Stimulated activated naive B cell treated with anti-CD40 and anti-IgM and Interleukin-4, amounts not matched to agents 10 μg/mL and 1 μg/mL and 100 μg/mL, for 72 hours (primary cell): ENCODE data around the gene PPP2R5D.
A peak's percentile ranks its signal among the peaks of the same experiment; 100 is the strongest.

Source experiments
- ATAC-seq, 2 donors: fragments of 150-1000 bp; cut with Tn5 transposase; replicated peaks; 2 replicates each; pipeline ENCODE4 v1.10.0; 2021; ENCODE audit warnings: moderate library complexity in 1 of 2
- DNase-seq: peaks from one replicate; pipeline ENCODE4 v3.0.0; 2021
- H3K27ac Mint-ChIP-seq: one replicate; pipeline ENCODE4 v1.8.0; 2022; ENCODE audit warnings: mild to moderate bottlenecking, mixed read lengths
- H3K27me3 Mint-ChIP-seq, 2 donors: one replicate each; pipeline ENCODE4 v1.8.0; 2022; ENCODE audit warnings: mixed read lengths in 2 of 2
- H3K36me3 Mint-ChIP-seq, 2 donors: one replicate each; pipeline ENCODE4 v1.8.0; 2022; ENCODE audit warnings: mixed read lengths in 2 of 2, mild to moderate bottlenecking in 1 of 2
- H3K4me1 Mint-ChIP-seq, 2 donors: one replicate each; pipeline ENCODE4 v1.8.0; 2022; ENCODE audit warnings: mixed read lengths in 2 of 2, mild to moderate bottlenecking in 1 of 2
- H3K4me3 Mint-ChIP-seq, 2 donors: one replicate each; pipeline ENCODE4 v1.8.0; 2022; ENCODE audit warnings: mild to moderate bottlenecking in 2 of 2, mixed read lengths in 2 of 2, moderate library complexity in 1 of 2
- H3K9me3 Mint-ChIP-seq, 2 donors: one replicate each; pipeline ENCODE4 v1.8.0; 2022; ENCODE audit warnings: mixed read lengths in 2 of 2, mild to moderate bottlenecking in 1 of 2

The PPP2R5D gene

DNA sequence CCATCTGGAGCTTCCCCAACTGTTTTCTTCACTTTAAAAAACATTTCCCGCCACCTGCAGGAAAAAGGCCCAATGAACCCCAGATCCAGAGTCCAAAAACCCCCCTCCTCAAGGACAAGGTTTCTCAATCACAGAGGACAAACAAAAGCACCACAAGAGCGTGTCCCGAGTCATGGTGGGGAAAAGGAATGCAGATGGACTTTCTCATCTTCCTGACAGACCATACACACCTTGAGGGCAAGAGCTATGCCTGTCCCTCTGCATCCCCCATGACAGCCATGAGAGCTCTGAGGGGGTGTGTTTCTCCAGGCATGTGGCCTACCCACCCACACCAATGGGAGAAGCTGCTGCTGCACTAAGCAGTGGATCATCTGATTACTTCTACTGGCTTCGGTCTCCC lies 14.4 kb upstream of the PPP2R5D start:
- no peak for DNase-seq
- H3K36me3 Mint-ChIP-seq: peaks cover 47 to 69% of the 10 kb centered on the region in 2 donors
- no peak for ATAC-seq
- no peaks in the 10 kb centered on the region for H3K9me3 Mint-ChIP-seq
- H3K4me3 Mint-ChIP-seq: no peak overlapping the region
- peaks cover 17 to 25% of the 10 kb centered on the region in 2 donors for H3K4me1 Mint-ChIP-seq
- H3K27ac Mint-ChIP-seq: no peak overlapping the region
- no peaks in the 10 kb centered on the region for H3K27me3 Mint-ChIP-seq

DNA sequence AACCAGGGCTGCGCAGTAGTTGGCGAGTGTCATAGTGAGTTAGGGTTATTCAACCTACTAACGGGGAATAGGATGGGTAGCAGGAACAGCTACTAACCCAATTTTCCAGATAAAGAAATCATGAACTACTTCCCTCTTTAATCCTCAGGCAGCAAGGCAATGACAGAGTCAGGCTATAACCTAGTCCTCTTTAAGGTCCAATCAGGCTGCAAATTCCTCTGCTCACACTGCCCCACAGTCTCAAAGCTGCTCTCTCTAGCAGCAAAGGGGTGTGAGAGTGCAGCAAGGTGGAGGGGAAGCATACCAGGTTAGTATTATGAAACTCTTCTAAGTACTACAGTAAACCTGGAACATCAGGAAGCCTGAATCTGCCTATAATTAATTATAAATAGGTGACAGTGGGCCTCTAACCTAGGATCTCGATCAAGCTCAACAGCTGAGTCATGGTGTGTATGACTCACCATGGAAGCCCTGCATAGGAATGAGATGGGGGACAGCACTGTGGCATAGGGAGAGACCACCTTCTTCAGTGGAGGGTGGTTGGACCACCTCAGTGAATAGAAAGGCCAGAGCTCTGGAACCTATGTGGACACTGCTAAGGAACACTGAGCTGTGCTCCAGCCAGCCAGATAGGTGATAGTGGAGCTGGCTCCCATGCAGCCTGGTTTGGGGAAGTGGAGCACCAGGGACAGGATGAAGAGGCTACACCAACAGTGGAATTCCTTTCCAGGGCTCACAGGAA lies 13.3 kb upstream of the PPP2R5D start:
- H3K9me3 Mint-ChIP-seq: no peaks in the 10 kb centered on the region
- peak; percentile 53 to 57 for ATAC-seq
- H3K27me3 Mint-ChIP-seq: no peaks in the 10 kb centered on the region
- H3K36me3 Mint-ChIP-seq: peaks cover 41 to 64% of the 10 kb centered on the region in 2 donors
- H3K4me3 Mint-ChIP-seq: peak overlapping the region in 1 of 2 donors; percentile 43
- H3K27ac Mint-ChIP-seq: peak overlapping the region; percentile 80
- DNase-seq: no peak
- H3K4me1 Mint-ChIP-seq: peaks cover 19 to 33% of the 10 kb centered on the region in 2 donors

DNA sequence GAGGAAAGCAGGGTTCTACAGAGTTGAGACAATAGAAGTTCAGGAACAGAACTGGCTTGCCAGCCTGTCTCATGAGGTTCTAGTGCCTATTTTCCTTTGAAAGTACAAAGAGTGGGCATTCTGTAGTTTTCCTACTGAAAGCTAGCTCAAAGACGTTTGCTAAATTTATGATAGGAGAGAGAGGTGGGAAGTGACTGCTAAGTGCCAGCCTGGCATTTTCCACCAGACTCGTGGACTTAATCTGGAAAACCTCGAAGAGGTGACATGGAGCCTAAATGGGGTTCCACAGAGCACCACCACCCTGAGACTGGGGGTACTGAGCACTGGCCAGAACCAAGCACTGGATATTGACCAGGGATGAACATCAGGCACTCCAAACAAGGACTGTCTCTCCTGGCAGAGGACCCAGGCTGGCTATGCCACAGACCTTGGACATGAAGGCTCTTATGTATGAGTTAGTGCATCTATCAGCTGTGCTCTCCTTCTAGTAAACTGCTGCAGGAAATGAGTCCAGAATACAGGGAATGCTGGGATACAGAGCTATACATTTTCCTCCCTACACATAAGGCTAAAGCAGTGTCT lies 12.5 kb upstream of the PPP2R5D start:
- no peaks in the 10 kb centered on the region for H3K9me3 Mint-ChIP-seq
- H3K27me3 Mint-ChIP-seq: no peaks in the 10 kb centered on the region
- H3K4me1 Mint-ChIP-seq: peaks cover 18 to 40% of the 10 kb centered on the region in 2 donors
- DNase-seq: no peak
- H3K4me3 Mint-ChIP-seq: peak overlapping the region in 1 of 2 donors; percentile 43
- H3K36me3 Mint-ChIP-seq: peaks cover 44 to 64% of the 10 kb centered on the region in 2 donors
- no peak for ATAC-seq
- H3K27ac Mint-ChIP-seq: peak overlapping the region; percentile 21

DNA sequence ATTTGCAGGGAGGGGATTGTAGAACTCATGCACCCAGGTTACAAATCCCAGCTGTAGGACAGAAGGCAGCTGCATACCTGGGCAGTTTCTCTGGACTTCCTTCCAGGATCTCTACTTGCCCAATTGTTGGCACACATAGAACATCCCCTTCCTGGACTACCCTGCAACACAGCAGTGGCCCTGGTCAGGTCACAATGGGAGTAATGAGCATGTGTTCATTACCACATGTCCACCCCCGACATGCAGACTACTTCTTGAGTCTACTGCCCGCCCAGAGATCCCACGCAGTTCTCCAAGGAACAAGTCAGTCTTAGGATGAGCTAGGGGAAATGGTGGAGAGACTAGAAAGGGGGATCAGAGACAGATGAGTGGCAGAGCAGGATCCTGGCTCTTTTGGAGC lies 10.4 kb upstream of the PPP2R5D start:
- Mint-ChIP-seq H3K4me3 (no peak overlapping the region), H3K27me3 (no peaks in the 10 kb centered on the region)

DNA sequence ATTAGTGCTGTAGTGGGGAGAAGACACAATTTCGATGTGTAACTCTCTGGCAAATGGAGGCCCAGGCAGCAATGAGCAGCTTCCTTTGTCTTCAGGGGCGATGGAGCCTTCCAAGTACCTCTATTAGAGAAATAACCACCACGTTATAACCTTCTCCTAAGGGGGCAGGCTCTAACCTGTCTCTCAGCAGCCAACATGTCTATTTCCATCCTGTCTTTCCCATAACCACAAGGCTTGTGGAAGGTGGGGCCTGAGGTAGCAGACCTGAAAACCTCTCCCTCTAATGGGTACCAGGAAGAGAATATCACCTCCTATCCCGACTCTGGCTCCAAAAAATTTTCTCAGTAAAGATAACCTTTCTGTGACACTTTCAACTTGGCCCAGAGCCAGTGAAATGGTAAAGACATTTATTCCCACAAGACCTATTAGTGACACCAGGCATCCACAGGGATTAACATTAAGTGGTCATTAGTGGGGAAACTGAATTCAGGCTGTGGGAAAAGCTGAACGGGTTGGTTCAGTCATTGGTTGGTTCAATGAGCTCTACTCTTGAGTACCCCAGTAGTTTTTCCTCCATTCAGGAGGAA lies 9.4 kb upstream of the PPP2R5D start:
- H3K36me3 Mint-ChIP-seq: peaks cover 35 to 46% of the 10 kb centered on the region in 2 donors
- no peaks in the 10 kb centered on the region for H3K27me3 Mint-ChIP-seq
- no peaks in the 10 kb centered on the region for H3K9me3 Mint-ChIP-seq
- peaks cover 20 to 63% of the 10 kb centered on the region in 2 donors for H3K4me1 Mint-ChIP-seq
- no peak overlapping the region for H3K4me3 Mint-ChIP-seq
- no peak overlapping the region for H3K27ac Mint-ChIP-seq
- DNase-seq (no peak), ATAC-seq (no peak)

More for the DNA sequence above, 10.4 kb upstream of the PPP2R5D start:
- H3K36me3 Mint-ChIP-seq: peaks cover 38 to 54% of the 10 kb centered on the region in 2 donors
- no peak for ATAC-seq
- no peak for DNase-seq
- peaks cover 20 to 54% of the 10 kb centered on the region in 2 donors for H3K4me1 Mint-ChIP-seq
- H3K27ac Mint-ChIP-seq: peak overlapping the region; percentile 47
- H3K9me3 Mint-ChIP-seq: no peaks in the 10 kb centered on the region

DNA sequence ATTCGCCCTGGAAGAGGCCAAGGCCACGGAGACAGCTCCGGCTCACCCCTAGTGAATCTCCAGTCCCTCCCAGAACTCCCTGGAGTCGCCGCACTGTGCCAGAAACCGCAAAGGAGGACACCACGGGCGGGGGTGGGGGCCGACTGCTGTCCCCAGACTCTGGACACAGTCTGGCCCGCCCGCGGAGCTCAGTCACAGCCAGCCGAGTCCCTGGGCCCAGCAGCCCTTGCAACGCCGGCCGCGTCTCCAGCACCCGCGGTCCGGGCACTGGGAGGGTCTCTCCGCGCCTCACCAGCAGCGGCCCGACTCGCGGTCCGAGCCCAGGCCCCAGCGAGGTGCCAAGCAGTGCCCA lies 5.9 kb upstream of the PPP2R5D start:
- peaks cover 13 to 48% of the 10 kb centered on the region in 2 donors for H3K4me1 Mint-ChIP-seq
- peak in 1 of 2 donors; percentile 20 for ATAC-seq

DNA sequence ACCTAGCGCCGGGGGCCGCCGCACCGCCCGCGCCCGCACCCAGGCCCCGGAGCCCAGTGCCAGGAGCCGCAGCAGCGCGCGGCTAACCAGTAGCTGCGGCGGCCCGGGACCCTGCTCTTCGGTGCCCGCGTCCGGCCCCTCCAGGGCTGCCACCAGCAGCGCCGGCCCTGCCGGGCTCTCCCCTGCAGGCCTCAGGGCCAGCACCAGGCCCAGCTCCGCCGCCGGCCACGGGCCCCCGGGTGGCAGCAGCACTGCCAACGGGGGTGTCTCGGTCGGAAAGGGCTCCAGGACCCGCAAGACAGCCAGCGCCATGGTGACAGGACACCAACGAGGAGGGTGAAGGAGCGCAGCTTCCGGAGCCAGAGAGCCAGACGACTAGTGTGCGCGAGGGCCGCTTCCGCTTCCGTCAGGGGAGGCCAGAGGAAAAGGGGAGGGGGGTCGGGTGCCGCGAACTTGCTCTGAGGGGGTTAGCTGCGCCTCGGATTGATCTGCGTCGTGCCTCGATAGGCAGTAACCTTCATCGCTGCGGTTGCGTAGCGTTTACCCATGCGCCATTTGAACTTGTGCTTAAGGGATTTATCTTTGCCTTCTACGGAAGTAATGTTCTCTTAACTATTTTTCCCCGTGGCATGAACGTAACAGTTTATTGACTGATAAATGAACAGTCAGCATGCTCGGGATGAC lies 5.4 kb upstream of the PPP2R5D start, which contains the start of gene PEX6:
PEX6 (minus strand) TSS at position 343 of the 684 bp plus-strand sequence; CDS start at position 312, 31 bp downstream.
- ATAC-seq (peak; percentile 95 to 97), DNase-seq (peak; percentile 90)
- Mint-ChIP-seq H3K9me3 (no peaks in the 10 kb centered on the region), H3K36me3 (peaks cover 19 to 20% of the 10 kb centered on the region in 2 donors), H3K4me3 (peak within 1 kb of the TSS; percentile 88 to 94), H3K27me3 (no peaks in the 10 kb centered on the region), H3K4me1 (peaks cover 16 to 50% of the 10 kb centered on the region in 2 donors), H3K27ac (peak within 1 kb of the TSS; percentile 97)

More for the DNA sequence above, 5.9 kb upstream of the PPP2R5D start:
- peaks cover 24 to 25% of the 10 kb centered on the region in 2 donors for H3K36me3 Mint-ChIP-seq
- H3K4me3 Mint-ChIP-seq: peak overlapping the region; percentile 87 to 94
- DNase-seq: no peak
- no peaks in the 10 kb centered on the region for H3K27me3 Mint-ChIP-seq
- peak overlapping the region; percentile 95 for H3K27ac Mint-ChIP-seq
- no peaks in the 10 kb centered on the region for H3K9me3 Mint-ChIP-seq

DNA sequence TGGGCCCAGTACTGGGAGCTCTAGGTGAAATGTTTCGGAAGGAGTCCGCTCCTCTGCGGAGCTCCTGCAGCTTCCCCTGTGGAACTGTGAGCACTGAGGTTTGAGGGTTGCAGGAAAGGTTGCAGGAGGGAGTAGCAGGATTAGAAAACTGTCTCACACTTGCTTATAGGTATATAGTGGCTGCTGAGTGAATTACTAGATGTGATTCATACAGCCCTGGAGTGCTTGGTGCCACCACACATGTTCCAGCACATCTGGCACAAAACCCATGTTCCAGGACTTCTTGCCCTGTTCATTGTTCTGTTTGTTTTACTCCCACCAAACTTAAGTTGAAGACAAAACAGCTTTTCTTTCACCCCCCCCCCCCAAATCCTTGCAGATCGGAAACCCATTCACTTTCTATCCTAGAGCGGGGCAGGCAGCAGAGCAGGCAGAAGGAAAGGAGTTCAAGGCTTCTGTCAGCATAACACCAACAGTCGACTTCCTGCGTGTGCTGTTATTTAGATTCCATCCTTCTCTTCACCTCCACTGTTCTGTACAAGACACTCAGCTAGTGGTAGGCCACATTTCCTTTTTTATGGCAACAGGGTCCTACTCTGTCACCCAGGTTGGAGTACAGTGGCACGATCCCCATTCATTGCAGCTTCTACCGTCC lies 4.7 kb upstream of the PPP2R5D start:
- Mint-ChIP-seq H3K27ac (peak overlapping the region; percentile 97), H3K4me3 (peak overlapping the region; percentile 88 to 94), H3K4me1 (peaks cover 16 to 50% of the 10 kb centered on the region in 2 donors), H3K36me3 (peaks cover 16 to 19% of the 10 kb centered on the region in 2 donors), H3K27me3 (no peaks in the 10 kb centered on the region), H3K9me3 (no peaks in the 10 kb centered on the region)
- DNase-seq: no peak
- ATAC-seq: peak; percentile 15 to 17

DNA sequence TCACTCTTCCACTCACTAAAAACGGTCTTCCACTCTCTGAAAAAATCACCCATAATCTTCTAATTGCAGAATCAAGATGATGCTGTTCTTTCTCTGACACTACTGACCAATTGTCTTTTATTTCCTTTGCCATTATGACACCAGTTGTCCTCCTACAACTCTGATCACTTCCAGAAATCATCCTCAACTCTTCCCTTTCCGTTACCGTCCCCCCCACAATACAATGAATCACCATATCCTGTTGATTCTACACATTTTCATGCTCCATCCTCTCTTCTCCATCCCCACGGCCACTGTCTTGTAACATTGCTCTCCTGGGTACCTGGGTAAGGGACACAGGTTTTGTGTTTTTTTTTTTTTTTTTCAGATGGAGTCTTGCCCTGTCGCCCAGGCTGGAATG lies 2.5 kb upstream of the PPP2R5D start:
- Mint-ChIP-seq H3K4me3 (no peak overlapping the region), H3K4me1 (peaks cover 25 to 50% of the 10 kb centered on the region in 2 donors), H3K27ac (no peak overlapping the region), H3K36me3 (peaks cover 10 to 16% of the 10 kb centered on the region in 2 donors), H3K27me3 (no peaks in the 10 kb centered on the region), H3K9me3 (no peaks in the 10 kb centered on the region)
- ATAC-seq (no peak), DNase-seq (no peak)

DNA sequence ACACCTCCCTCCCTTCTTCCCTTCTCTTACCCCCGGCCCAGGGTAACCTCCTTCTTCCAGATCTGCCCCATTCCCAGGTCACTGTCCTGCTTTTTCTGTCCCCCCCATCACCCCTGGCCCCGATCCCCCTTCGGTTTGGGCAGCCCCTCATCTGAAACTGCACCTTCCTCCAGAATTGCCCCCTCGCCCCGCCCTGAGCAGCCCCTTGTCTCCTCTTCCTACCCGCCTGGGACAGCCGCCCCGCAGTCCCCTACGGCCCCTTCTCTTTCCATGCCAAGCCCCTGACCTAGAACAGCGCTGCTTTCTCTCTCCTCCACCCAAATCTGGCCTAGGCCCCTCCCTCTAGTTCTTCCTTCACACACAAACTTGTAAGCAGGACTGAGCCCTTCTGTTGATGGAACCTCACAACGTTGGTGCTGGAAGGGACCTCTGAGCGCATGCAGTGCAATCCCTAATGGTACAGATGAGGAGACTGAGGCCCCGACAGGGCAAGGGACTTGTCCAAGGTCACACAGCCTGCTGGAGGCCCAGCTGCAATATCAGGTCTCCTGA lies 630 bp downstream of the PPP2R5D start:
- Mint-ChIP-seq H3K9me3 (no peaks in the 10 kb centered on the region), H3K36me3 (peaks cover 10 to 18% of the 10 kb centered on the region in 2 donors), H3K4me3 (peak overlapping the region; percentile 86 to 87), H3K27ac (peak overlapping the region; percentile 39), H3K27me3 (no peaks in the 10 kb centered on the region), H3K4me1 (peaks cover 26 to 43% of the 10 kb centered on the region in 2 donors)
- peak; percentile 6 for DNase-seq
- ATAC-seq: no peak

DNA sequence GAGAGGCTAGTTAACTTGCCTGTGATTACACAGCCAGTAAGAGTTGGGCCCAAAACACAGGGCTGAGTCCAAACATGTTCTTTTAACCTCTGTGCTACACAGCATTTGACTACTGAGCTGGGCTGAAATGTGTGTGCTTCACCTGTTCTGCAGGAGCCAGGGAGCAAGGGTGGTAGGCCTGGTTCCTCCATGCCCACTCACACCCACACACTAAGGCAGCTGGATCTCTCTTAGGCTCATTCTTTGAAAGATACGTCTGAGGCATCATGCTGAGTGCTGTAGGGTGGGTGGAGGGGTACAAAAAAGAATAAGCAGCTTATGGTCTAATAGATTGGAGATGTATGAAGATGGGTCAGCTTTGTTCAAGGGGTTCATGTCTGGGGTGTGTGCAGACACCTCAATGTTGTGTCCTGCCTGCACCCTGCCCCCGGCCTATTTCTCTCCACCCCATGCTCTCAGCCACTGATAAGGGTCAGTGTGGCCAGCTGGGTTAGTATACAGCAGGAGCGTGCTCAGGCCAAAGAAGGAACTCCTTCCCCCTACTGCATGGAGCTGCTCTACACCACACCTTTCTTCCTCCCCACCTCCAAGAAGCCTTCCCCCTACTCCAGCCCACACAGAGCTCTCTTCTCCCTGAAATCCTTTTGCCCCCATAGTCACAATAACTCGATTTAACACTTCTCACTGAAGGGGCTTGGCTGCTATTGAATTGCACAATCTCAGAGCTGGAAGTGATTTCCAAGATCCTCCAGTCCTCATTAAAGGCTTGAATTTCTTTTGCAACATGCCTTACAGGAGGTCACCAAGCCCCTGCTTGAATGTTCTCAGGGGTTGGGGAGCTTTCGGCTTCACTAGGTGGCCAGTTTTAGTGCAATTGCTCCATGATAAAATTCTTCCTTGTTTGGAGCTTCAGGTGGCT lies 3.4 kb downstream of the PPP2R5D start:
- peak overlapping the region; percentile 15 for H3K27ac Mint-ChIP-seq
- H3K4me1 Mint-ChIP-seq: peaks cover 25 to 42% of the 10 kb centered on the region in 2 donors
- no peaks in the 10 kb centered on the region for H3K9me3 Mint-ChIP-seq
- H3K36me3 Mint-ChIP-seq: peaks cover 18 to 28% of the 10 kb centered on the region in 2 donors
- no peaks in the 10 kb centered on the region for H3K27me3 Mint-ChIP-seq
- no peak overlapping the region for H3K4me3 Mint-ChIP-seq
- no peak for DNase-seq
- ATAC-seq: no peak

DNA sequence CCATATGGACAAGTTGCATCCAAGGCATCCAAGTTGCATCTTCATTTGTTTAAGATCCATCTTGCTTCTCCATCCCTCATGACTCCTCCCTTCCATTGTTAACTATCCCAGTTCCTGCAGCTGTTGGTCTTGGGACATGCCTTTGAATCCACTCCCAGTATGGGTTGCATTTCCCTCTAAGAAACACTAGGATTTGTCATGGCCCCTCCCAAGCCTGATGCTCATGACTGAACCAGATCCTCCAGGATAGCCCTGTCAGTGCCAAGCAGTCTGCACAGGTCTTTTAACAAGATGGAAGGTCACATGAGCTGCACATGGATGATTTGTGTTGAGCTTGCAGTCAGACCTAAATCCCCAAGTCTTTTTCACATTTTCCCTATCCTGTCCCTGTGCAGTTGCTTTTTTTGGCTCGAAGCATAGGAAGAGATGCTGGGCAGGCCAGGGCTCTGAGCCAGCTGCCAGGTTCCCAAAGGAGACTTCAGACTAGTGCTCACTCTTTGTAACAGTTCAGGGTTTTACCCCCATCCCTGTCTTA lies 4.2 kb downstream of the PPP2R5D start:
- no peaks in the 10 kb centered on the region for H3K27me3 Mint-ChIP-seq
- DNase-seq (no peak), ATAC-seq (no peak)
- peaks cover 20 to 30% of the 10 kb centered on the region in 2 donors for H3K36me3 Mint-ChIP-seq
- peaks cover 27 to 44% of the 10 kb centered on the region in 2 donors for H3K4me1 Mint-ChIP-seq
- no peak overlapping the region for H3K4me3 Mint-ChIP-seq
- H3K27ac Mint-ChIP-seq: no peak overlapping the region
- H3K9me3 Mint-ChIP-seq: no peaks in the 10 kb centered on the region
